GM21737 (cell line): ENCODE results near the gene ZBTB24.

Source experiments
- ATAC-seq: cut with Tn5 transposase; IDR thresholded peaks from one replicate; pipeline ENCODE4 v1.9.1; 2021; ENCODE audit warnings: mild to moderate bottlenecking, moderate library complexity; ENCODE audit not compliant: unreplicated experiment

ZBTB24 gene

DNA sequence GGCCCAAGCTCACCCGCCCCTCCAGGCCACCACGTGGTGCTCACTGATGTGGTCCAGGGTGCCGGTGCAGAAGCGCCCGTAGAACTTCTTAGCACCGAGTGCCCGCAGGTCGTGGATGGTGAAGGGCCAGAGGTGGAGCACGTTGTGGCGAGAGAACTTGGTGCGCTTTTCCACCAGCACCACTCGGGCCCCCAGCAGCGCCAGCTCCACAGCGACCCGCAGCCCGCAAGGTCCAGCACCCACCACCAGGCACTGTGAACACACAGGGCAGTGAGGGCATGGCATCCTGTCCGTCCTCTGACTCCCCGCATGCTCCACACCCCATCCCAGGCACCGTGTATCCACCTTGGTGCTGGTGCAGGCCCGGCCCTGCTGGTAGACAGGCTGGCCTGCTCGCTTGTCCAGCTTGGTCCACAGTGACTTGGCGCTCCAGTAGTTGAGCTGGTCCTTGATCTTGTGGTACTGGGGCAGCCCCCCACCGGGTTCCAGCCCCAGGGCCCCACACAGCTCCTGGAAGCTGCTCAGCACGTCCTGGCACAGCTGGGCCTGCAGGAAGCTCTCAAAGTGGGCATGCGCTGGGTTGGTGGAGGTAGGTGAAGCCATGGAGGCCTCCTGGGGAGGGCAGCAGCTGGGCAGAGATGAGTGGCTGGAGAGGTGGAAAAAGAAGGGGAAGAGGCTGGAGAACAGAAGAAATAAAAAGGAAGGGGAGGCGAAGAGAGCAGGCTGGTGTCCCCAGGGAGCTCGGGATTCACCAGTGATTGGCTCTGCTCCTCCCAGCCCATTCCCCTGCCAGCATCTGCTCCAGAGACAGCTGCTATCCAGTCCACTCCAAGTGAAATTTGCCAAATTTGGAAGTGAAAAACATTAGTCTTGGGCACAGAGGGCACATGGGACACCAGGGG, 29.2 kb downstream of the ZBTB24 start:
- ATAC-seq: no peak

DNA sequence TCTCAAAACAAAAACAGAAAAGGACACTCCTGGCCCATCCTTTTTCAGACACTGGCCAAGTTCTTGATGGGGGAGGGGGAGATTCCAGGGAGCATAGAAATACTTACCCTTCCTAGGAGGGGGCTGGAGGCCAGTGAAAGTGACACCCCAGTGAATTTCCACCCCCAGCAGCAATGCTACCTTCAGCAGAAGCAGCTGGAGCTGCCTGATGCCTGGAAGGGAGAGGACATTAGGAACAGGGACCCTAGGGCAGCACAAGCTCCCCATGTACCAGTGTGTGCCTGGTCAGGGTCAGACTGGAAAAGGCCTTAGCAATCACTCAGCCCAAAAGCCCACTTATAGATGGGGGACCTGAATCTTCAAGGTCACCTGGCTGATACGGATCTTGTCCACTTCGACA, 29.9 kb downstream of the ZBTB24 start:
- no peak for ATAC-seq

DNA sequence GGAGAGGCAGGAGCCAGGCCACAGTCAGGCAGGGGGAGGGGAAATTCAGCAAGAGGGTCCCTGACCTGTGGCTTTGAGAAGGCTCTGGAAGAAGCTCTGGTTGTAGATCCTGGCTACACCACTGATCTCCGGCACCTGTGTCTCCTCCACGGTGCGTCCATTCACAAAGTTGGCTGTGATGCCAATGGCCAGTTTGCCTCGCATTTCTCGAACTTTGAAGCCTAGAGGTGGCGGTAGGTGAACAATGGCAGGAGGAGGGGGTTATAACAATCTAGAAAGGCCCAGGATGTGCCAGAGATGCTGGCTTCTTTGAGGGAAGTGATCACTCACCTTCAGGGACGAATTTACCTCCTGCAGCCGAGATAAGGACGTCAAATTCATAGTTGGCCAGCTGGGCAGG, 30.8 kb downstream of the ZBTB24 start:
- no peak for ATAC-seq

DNA sequence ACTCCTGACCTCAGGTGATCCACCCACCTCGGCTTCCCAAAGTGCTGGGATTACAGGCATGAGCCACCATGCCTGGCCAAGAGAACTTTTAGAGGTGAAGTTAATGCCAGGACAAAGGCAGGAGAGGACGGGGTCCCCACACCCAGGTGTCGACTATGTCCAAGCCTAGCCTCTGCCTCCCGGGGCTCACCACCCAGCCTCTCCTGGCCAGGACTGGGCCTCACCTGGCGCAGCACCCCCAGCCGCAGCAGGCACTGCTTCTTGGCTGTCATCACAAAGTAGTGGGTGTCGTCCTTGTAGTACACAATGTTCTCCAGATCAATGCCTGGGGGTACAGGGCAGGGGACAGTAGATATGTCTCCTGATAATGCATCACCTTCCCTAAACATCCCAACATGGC, 31.6 kb downstream of the ZBTB24 start:
- no peak for ATAC-seq

DNA sequence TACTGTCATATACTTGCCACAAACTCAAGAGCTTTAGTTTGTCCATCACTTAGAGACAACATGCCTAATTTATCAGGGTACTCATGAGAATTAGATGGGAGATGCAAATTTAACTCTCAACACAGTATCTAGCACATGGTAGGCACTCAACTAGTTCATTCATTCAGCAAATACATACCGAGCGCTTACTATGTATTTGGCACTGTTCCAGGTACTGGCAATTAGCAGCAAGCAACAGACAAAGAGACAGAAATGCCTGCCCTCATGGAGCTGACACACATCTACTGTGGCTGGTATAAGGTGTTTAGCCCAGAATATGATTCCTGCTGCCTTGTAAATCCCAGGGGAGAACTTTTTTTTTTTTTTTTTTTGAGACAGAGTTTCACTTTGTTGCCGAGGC, 32.2 kb downstream of the ZBTB24 start:
- ATAC-seq: no peak

DNA sequence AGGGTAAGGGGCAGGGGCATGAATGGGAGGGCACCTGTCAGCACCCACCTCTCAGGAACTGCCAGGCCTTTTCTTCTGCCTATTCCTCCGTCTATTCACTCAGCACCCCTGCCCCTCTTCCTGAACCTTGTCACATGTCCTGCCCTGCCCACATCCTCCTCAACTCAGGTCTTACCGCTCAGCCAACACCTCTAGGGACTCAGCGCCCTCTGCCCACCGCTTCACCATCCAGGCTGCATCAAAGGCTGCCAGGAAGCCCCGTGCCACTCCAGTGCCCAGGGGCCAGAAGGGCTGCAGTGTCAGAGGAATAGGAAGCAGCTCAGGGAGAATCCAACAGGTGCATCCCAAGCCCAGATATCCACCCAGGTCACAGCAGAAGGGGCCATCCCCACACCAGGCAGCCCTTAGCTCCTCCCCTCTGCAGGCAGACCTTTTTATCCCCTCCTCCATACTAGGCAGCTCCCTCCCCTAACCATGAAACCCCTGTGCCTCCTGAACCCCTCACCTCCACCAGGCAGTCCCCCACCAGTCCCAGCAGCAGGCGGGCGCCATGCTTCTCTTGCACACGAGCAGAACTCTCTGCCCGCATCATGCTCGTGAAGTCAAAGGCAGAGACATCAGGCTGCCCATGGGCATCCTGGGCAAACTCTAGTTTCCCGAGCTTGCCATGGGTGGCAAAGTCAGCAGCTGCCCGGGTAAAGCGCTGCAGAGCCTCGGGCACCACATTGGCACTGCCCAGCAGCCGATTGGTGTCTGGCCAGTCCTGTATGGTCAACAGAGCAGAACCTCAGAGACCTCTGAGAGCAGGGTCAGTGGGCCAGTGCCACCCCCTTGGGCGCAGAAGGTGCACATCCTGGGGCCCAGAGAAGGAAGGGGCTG, 33.0 kb downstream of the ZBTB24 start:
- ATAC-seq: no peak

DNA sequence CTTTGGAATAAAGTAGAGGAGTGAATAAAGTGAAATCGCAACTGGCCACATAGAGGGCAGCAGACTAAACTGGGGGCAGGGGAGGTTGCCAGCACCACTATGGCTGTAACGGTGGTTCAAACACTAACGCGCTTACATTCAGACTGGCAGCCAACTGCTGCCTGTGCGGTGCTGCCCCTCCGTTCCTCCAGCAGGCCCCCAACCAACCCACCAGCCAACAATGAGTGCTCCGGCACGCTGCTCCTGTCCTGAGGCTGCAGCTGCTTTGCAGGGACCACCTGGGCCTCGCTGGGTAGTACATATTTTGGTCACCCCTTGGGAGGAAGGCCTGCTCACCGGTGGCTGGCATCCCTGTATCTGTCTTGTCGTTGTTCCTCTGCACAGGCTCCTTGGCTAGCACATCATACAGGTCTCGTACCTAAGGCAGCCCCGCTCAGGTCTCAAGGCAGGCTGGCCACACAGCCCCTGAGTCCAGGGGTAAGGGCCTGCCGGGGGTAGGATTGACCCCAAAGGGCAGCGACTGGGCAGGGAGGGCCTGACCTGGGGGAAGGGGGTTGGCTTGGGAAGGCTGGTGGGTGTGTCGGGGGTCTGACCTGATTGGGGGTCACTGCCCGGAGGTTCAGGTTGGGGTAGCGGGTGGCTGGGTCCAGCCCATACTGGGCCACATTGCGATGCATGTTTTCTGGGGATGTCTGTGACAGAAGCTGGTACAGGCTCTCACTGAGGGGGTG, 33.8 kb downstream of the ZBTB24 start:
- no peak for ATAC-seq

DNA sequence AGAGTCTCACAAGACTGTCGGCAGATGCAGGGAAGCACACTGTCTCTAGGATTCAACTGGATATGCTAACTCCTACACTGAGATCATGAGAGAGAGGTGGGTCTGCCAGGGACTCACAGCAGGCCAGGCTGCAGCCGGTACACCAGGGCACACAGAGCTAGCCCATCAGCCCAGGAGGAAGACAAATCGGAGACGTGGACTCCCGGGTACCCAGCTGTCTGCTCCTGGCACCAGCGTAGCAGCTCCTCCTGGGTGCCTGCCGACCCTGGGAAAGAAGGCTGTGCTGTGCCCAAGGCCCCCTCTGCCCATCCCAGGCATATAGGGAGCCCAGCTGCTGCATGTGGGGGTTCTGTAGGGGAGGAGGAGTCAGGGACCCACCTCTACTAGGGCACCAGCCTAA, 34.4 kb downstream of the ZBTB24 start:
- ATAC-seq: no peak

DNA sequence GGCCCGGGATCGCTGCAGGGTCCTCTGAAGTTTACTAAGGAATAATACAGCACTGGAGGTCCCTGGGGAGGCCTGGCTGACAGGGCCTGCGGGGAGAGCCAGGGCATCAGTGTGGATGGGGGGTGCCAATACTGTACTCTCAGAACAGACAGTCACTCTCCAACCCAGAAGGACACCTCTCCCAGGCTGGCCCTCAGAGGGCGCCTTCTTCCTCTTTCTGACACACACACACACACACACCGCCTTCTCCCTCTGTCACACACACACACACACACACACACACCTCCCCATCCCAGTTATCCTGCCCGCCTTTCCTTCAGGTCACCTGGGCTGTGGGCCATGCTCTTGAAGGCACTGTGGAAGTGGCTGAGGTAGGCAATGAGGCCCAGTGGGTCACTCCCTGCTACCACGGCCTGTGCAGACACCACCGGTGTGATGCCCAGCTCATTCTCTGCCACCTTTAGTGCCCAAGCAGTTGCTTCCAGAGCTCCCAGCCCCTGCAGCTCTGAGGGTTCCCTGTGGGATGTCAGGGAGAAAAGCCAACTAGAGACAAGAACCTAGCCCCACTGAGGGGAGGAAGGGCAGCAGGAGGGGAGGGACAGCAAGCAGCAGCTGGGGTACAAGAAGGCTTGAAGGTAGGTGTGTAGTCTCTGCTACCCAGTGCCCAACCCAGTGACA, 35.0 kb downstream of the ZBTB24 start:
- ATAC-seq: no peak

DNA sequence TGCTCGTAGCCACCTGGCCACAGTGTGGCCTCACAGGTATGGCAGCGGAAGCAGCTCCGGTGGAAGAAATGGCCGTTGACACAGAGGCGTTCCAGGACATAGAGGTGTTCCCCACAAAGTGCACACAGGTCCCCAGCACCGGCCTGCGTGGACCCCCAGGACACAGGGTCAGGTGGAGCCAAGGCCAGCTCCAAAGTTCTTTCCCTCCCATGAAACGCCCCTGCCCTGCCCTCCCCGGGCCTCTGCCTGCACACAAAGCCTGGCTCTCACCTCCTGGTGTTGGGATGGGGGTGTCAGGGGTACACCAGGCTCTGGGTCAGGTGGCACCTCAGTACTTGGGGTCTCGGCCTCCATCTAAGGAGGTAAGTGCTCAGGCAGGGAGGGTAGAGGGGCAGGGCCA, 35.9 kb downstream of the ZBTB24 start:
- no peak for ATAC-seq

DNA sequence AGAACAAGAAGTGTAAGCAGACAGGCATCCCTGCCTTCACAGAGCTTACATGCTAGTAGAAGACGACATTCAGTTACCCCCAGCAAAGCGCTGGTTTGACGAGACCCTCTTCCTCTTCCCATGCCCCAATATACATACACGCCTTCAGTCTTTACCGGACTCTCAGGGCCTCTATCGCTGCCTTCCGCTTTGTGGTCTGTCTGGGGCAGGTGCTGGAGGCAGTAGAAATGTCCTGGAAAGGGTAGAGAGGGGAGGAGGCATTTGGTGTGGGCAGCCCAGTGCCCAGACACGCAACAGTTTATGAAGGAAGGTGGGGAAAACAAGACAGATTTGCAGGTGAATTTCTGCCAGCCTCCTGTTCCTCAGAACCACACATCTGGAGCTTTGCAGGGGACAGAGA, 36.5 kb downstream of the ZBTB24 start:
- no peak for ATAC-seq

DNA sequence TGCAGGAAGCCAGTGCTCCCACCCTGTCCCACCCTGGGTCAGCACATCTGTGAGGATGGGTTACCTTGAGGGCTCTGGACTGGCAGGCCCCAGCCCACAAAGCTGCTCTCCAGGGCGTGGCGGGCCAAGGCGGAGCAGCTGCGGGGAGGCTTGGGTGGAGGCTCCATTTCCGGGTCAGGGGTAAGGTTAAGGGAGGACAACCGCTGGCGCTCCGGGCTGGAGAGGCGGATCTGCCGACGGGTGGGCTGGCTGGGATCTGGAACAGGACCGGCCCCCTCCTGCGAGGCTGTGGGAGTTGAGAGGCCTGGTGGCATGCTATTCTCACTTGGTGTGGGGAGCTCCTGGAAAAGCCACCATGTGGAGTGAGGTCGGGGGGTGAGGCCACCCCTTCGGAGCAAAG, 36.9 kb downstream of the ZBTB24 start:
- ATAC-seq: no peak

DNA sequence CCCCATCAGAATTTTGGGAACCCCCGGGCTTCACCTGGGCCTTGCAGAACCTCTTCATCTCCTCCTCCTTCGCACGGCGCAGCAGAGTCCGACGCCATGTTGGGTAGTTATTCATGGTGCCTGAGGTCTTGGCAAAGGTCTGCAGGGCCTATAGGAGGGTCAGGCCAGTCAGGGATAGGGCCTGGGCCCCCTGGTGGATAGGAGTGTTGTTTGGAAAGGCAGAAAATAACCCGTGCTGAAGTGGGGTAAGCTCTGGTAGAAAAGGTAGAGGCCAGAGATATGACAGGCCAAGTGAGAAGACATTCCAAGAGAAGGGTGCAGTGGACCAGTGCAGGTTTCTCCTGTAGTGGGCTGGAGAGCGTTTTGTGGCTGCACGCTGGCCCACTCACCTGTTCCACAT, 37.6 kb downstream of the ZBTB24 start:
- ATAC-seq: no peak

DNA sequence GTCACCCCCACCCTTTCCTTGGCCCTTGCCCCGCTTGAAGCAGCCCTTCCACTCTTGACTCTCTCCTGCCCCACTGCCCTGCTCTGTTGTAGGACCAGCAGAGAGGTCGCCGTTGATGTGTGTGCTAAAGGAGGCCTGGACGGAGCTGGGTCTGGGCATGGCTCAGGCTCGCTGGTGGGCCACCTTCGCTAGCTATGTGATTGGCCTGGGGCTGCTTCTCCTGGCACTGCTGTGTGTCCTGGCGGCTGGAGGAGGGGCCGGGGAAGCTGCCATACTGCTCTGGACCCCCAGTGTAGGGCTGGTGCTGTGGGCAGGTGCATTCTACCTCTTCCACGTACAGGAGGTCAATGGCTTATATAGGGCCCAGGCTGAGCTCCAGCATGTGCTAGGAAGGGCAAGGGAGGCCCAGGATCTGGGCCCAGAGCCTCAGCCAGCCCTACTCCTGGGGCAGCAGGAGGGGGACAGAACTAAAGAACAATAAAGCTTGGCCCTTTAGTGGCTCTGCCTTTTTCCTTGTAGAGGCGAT, 39.5 kb downstream of the ZBTB24 start:
- ATAC-seq: no peak

DNA sequence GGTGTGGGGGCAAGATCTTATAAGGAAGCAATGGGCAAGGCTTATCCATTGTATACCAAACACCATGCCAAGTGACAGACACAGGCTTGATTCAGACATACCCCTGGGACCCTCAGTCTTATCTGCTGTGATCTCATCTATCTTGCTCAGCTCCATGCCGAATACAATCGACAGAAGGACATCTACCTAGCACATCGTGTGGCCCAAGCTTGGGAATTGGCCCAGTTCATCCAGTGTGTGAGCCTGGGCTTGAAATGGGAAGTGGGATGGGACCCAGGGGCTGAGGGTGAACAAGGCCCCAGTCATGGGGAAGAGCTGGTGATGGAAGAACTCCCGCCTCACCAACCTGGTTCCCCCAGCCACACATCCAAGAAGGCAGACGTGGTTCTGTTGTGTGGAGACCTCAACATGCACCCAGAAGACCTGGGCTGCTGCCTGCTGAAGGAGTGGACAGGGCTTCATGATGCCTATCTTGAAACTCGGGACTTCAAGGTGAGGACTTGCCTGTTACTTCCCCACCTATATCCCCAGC, 40.6 kb downstream of the ZBTB24 start:
- ATAC-seq: no peak

DNA sequence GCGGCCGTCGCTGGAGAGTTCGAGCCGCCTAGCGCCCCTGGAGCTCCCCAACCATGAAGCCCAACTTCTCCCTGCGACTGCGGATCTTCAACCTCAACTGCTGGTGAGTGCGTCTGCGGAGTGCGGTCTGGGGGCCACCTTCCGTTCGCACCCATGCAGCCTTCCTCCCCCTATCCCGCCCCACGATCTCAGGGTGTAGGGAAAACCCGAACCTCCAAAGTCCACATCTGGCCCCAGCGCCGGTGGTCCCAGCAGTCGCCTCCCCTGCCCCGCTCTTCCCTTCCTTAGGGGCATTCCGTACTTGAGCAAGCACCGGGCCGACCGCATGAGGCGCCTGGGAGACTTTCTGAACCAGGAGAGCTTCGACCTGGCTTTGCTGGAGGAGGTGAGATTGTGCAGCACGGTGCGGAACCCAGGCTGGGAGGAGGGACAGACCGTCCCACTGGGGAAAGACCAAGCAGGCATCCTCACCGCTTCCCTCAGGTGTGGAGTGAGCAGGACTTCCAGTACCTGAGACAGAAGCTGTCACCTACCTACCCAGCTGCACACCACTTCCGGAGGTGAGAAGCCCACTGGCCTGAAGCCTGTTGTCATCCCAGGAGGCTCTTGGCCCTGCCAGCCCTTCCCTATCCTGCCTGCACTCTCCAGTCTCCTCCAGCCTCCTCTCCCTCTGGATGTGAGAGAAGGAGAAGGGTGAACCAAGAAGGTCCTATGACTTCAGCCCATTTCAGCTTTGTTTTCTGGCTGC, 41.8 kb downstream of the ZBTB24 start:
- ATAC-seq: peak; percentile 21

DNA sequence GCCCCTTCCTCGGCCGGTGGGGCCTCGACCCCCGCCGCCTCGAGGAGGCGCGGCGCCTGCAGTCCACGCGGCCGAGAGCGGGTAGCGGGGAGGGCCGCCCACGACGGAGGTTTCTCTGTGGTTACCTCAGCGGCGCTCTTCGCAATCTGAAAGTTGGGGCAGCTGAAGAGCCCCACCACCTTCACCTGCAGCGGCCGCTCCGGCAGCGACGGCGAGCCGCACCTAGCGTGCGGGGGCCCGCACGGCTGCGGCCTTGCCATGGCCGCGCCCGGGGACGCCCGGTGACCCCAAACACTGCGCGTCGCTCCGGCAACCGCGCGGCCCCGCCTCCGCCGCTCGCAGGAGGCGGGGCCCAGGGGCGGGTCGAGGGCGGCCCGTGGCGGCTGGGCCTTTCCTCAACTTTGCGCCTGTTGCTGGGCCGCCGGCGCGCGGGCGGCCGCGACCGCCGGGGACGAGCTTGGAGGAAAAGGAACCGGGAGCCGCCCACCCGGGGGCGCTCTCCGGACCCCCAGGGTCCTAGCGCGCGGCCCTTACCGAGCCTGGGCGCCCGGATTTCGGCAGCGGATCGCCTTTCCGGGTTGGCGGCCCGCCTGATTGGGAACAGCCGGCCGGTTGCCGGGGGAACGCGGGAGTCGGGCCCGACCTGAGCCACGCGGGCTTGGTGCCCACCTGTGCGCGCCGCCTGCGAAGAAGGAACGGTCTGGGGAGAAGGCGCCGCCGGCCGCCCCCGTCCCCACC, 42.5 kb downstream of the ZBTB24 start, which contains the start of the genes PPIL6 and SMPD2:
PPIL6 (minus strand) TSS at position 298 of the 738 bp plus-strand sequence; CDS start at position 260, 38 bp downstream.
SMPD2 (plus strand) TSS at position 394 of the 738 bp plus-strand sequence. CDS start 398 bp downstream, outside the sequence.
- peak; percentile 92 for ATAC-seq

DNA sequence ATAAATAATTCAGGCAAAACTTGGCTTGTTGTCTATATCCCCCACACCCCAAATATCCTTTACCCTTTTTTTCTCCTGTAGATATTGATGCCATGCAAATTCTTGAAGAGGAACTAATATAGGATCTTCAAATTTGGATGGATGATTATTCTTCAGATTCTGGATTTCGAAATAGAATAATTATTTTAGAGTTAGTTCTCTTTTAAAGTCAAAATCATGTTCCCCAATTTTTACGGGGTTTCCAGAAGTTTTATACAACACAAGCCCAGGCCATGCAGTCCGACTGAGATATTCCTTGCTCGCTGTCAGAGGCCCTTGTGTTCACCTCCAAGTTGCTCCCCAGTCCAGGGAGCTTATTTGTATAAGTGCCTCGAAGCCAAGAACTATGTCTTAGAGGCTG, 47.0 kb downstream of the ZBTB24 start:
- no peak for ATAC-seq

DNA sequence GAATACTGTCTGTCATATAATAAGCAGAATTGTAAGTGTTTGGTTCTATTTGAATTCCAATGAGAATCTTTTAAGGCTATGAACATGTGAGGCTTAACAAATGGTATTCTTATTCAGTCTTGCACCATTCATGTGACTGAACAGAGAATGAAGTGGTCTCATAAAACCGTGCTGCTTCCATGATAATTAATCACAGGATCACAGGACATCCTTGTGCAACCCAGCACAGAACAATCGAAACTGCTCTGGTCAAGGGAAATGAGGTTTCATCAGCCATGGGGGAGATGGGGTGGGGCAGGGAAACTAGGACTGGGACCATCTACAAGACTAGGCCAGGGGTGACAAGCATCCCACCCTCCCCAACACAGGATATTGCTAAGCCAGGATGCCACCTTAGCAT, 48.6 kb downstream of the ZBTB24 start:
- no peak for ATAC-seq
